Esophagus muscularis mucosa (tissue), 3 donors: Measurements from ENCODE around the gene EGFL7.

Source experiments
- CTCF ChIP-seq, 3 experiments: fragments of 200-600 bp in 2 of 3; fragments of 450-650 bp in 1 of 3; sonication (generic) in 2 of 3; IDR thresholded peaks; one replicate each; pipeline ENCODE4 v1.5.1; 2017 to 2019; ENCODE audit warnings: antibody characterized with exemption in 3 of 3, mild to moderate bottlenecking in 2 of 3, moderate library complexity in 1 of 3
- EP300 ChIP-seq: sonication (generic); formaldehyde crosslinking; IDR thresholded peaks from one replicate; pipeline ENCODE4 v1.6.1; 2017; ENCODE audit warnings: antibody characterized with exemption

- TF ChIP-seq CTCF (IDR thresholded peaks at IDR 0.05) = no peak
- no peak for TF ChIP-seq EP300
Observed at GRCh38 chr9:136672431-136673087, 9.8 kb downstream of the EGFL7 start.
